AG04450 (cell line): ENCODE results near the gene SATB1. TPM values are rescaled to one million over a fixed set of nuclear protein-coding genes. Genes with fewer than 3 reads are reported as not detected.

Experiments used
- CTCF ChIA-PET: fragments of 300-600, 350-600 bp; formaldehyde crosslinking; extraction: SDS; loops from one replicate; lab custom pipeline; 2022; ENCODE audit warnings: antibody characterized with exemption, inconsistent platforms; lab: Charles Lee
- POLR2A ChIA-PET: fragments of 350-600 bp; formaldehyde crosslinking; extraction: SDS; loops from one replicate; lab custom pipeline; 2021; ENCODE audit warnings: antibody characterized with exemption, inconsistent platforms; lab: Yijun Ruan, JAX
- DNase-seq: peaks from one replicate; pipeline ENCODE4 v3.0.0-alpha.2; 2011; ENCODE audit warnings: low read depth, low spot score
- H3K27ac ChIP-seq: one replicate; pipeline ENCODE4 v1.5.1; 2012; ENCODE audit warnings: low read depth, low read length, control low read depth
- H3K27me3 ChIP-seq: one replicate; pipeline ENCODE4 v1.6.0; 2012; ENCODE audit warnings: low read length; ENCODE audit not compliant: control insufficient read depth, insufficient read depth
- H3K4me3 ChIP-seq: 2 replicates; pipeline ENCODE4 v1.5.1; 2011; ENCODE audit warnings: mild to moderate bottlenecking, low read depth, low read length, control low read depth
- H3K9me3 ChIP-seq: 2 replicates; pipeline ENCODE4 v1.5.1; 2012; ENCODE audit warnings: low read length; ENCODE audit not compliant: control insufficient read depth, insufficient read depth
- CTCF ChIP-seq: IDR thresholded peaks from 2 replicates; pipeline ENCODE4 v1.5.1; 2011; ENCODE audit warnings: low read depth, low read length, control low read depth, inconsistent platforms
- polyA plus RNA-seq: library from polyadenylated mRNA; depleted of rRNA; stranded (reverse); fragments of >200 nt; gene quantifications from 2 replicates; pipeline ENCODE4 v1.2.3, GENCODE V29; 2011

Gene SATB1
- polyA plus RNA-seq, 1 experiment = 12.3 TPM

- ChIA-PET CTCF (interaction anchor here (0.6 kb wide), 1 partner anchor 280 kb away, joined by 8 read pairs; no protein-coding TSS in a partner anchor), POLR2A (no interaction called here)
- Histone ChIP-seq H3K27ac (no peak overlapping the region), H3K9me3 (no peaks in the 10 kb centered on the region; the same call in 1 of the 2 replicates), H3K4me3 (peak overlapping the region; percentile 72), H3K27me3 (peaks cover 5% of the 10 kb centered on the region)
- no peak for DNase-seq
- no peak for TF ChIP-seq CTCF
Measured at GRCh38 chr3:18424213-18424728, 868 bp downstream of the SATB1 start.

GRCh38 chr3:18423401-18424212 lies 1.5 kb downstream of the SATB1 start:
- POLR2A ChIA-PET = interaction anchor here (0.7 kb wide), 1 partner anchor 22 kb away, joined by 3 read pairs; no protein-coding TSS in a partner anchor
- peaks cover 5% of the 10 kb centered on the region for H3K27me3 ChIP-seq
- CTCF ChIA-PET = interaction anchor here (1.0 to 1.2 kb wide), 2 partner anchors 36 to 778 kb away, joined by 3 to 4 read pairs; no protein-coding TSS in a partner anchor
- no peak for DNase-seq
- no peak overlapping the region for H3K27ac ChIP-seq
- no peak for TF ChIP-seq CTCF
- no peaks in the 10 kb centered on the region; the same call in 1 of the 2 replicates for H3K9me3 ChIP-seq
- peak overlapping the region; percentile 72 for H3K4me3 ChIP-seq

- TF ChIP-seq CTCF = no peak
- ChIA-PET CTCF (interaction anchor here (1.0 to 1.2 kb wide), 2 partner anchors 35 to 778 kb away, joined by 3 to 4 read pairs; no protein-coding TSS in a partner anchor), POLR2A (interaction anchor here (0.7 kb wide), 1 partner anchor 22 kb away, joined by 3 read pairs; no protein-coding TSS in a partner anchor)
- Histone ChIP-seq H3K9me3 (no peaks in the 10 kb centered on the region; the same call in 1 of the 2 replicates), H3K27ac (no peak overlapping the region), H3K4me3 (no peak overlapping the region; the same call in 1 of the 2 replicates), H3K27me3 (peaks cover 5% of the 10 kb centered on the region)
- no peak for DNase-seq
Measured at GRCh38 chr3:18422972-18423371, 2.2 kb downstream of the SATB1 start.

- Histone ChIP-seq H3K4me3 (no peak overlapping the region), H3K27me3 (no peaks in the 10 kb centered on the region), H3K9me3 (no peaks in the 10 kb centered on the region; the same call in 1 of the 2 replicates), H3K27ac (no peak overlapping the region)
- DNase-seq = no peak
- TF ChIP-seq CTCF = no peak
- ChIA-PET CTCF (no interaction called here), POLR2A (no interaction called here)
Measured at GRCh38 chr3:18420555-18420954, 4.6 kb downstream of the SATB1 start.

- H3K27ac ChIP-seq = no peak overlapping the region
- no peaks in the 10 kb centered on the region; the same call in 1 of the 2 replicates for H3K9me3 ChIP-seq
Measured at GRCh38 chr3:18419232-18419631, 5.9 kb downstream of the SATB1 start.

More at GRCh38 chr3:18419232-18419631, 5.9 kb downstream of the SATB1 start:
- TF ChIP-seq CTCF = no peak
- CTCF ChIA-PET = no interaction called here
- no peak for DNase-seq
- H3K4me3 ChIP-seq = no peak overlapping the region
- POLR2A ChIA-PET = no interaction called here
- H3K27me3 ChIP-seq = no peaks in the 10 kb centered on the region
